ENCODE data around the gene HBG1.

HBG1 gene

GRCh38 chr11:5241458-5241857 is 8.2 kb downstream of the HBG1 start:
- H3K4me1 ChIP-seq = peaks cover 0 to 16% (median 0%) of the 10 kb centered on the region in 10 experiments; a peak in 4 of 20 replicates
- no peak overlapping the region for H3K9ac ChIP-seq
- no peaks in the 10 kb centered on the region for H3K27me3 ChIP-seq
- no peaks in the 10 kb centered on the region for H4K20me1 ChIP-seq
- H3K4me2 ChIP-seq = 0 out of 22 replicates have a peak overlapping the region, but pooled peaks of 1 of the 11 experiments have one; percentile 7
- no peak overlapping the region for H3K4me3 ChIP-seq
- no peak for TF ChIP-seq Cebpa-rat (IDR thresholded peaks at IDR 0.05)
- H3K36me3 ChIP-seq = no peaks in the 10 kb centered on the region
- no peak overlapping the region for H3K27ac ChIP-seq
- H3K9me3 ChIP-seq (replicated peaks in 1 of 11) = no peaks in the 10 kb centered on the region

GRCh38 chr11:5240458-5240857 is 9.2 kb downstream of the HBG1 start:
- Histone ChIP-seq H3K9me3 (replicated peaks in 1 of 11) (no peaks in the 10 kb centered on the region), H3K4me2 (no peak overlapping the region), H3K9ac (no peak overlapping the region), H4K20me1 (no peaks in the 10 kb centered on the region), H3K4me1 (peaks cover 0 to 16% (median 0%) of the 10 kb centered on the region in 10 experiments; a peak in 4 of 20 replicates), H3K27ac (no peak overlapping the region), H3K4me3 (no peak overlapping the region), H3K27me3 (no peaks in the 10 kb centered on the region), H3K36me3 (no peaks in the 10 kb centered on the region)
- no peak for TF ChIP-seq Cebpa-rat (IDR thresholded peaks at IDR 0.05)

- Histone ChIP-seq H3K4me2 (no peak overlapping the region), H4K20me1 (no peaks in the 10 kb centered on the region), H3K27ac (no peak overlapping the region), H3K36me3 (no peaks in the 10 kb centered on the region), H3K9me3 (replicated peaks in 1 of 11) (no peaks in the 10 kb centered on the region), H3K9ac (no peak overlapping the region), H3K4me1 (peaks cover 0 to 16% (median 0%) of the 10 kb centered on the region in 10 experiments; a peak in 5 of 20 replicates), H3K4me3 (no peak overlapping the region), H3K27me3 (no peaks in the 10 kb centered on the region)
- TF ChIP-seq Cebpa-rat (IDR thresholded peaks at IDR 0.05) = no peak
Observed at GRCh38 chr11:5240056-5240455, 9.6 kb downstream of the HBG1 start.

GRCh38 chr11:5239046-5239445 is 10.6 kb downstream of the HBG1 start:
- no peaks in the 10 kb centered on the region for H3K9me3 ChIP-seq (replicated peaks in 1 of 11)
- H3K27ac ChIP-seq = no peak overlapping the region
- H4K20me1 ChIP-seq = no peaks in the 10 kb centered on the region
- H3K27me3 ChIP-seq = no peaks in the 10 kb centered on the region
- TF ChIP-seq Cebpa-rat (IDR thresholded peaks at IDR 0.05) = no peak
- no peaks in the 10 kb centered on the region for H3K36me3 ChIP-seq
- no peak overlapping the region for H3K4me3 ChIP-seq
- no peak overlapping the region for H3K9ac ChIP-seq
- H3K4me1 ChIP-seq = peaks cover 7 to 23% (median 8%) of the 10 kb centered on the region in 10 experiments
- H3K4me2 ChIP-seq = peak overlapping the region in 1 of 11 experiments; percentile 19; a peak in 2 of 22 replicates

GRCh38 chr11:5238486-5238885 is 11.2 kb downstream of the HBG1 start:
- TF ChIP-seq Cebpa-rat (IDR thresholded peaks at IDR 0.05) = no peak

GRCh38 chr11:5237420-5237819 is 12.2 kb downstream of the HBG1 start:
- Histone ChIP-seq H3K27me3 (no peaks in the 10 kb centered on the region), H3K9me3 (replicated peaks in 1 of 11) (no peaks in the 10 kb centered on the region), H3K4me1 (peaks cover 10 to 33% (median 11%) of the 10 kb centered on the region in 10 experiments), H3K36me3 (no peaks in the 10 kb centered on the region), H3K9ac (no peak overlapping the region), H3K27ac (no peak overlapping the region), H3K4me2 (no peak overlapping the region), H4K20me1 (no peaks in the 10 kb centered on the region), H3K4me3 (no peak overlapping the region)
- TF ChIP-seq Cebpa-rat (IDR thresholded peaks at IDR 0.05) = no peak

More at GRCh38 chr11:5238486-5238885, 11.2 kb downstream of the HBG1 start:
- peak overlapping the region in 2 of 11 experiments; percentile 19 to 55; a peak in 3 of 22 replicates for H3K4me2 ChIP-seq
- H3K4me1 ChIP-seq = peaks cover 10 to 27% (median 11%) of the 10 kb centered on the region in 10 experiments
- H3K4me3 ChIP-seq = no peak overlapping the region
- H3K27ac ChIP-seq = no peak overlapping the region
- no peaks in the 10 kb centered on the region for H3K27me3 ChIP-seq
- H4K20me1 ChIP-seq = no peaks in the 10 kb centered on the region
- no peaks in the 10 kb centered on the region for H3K9me3 ChIP-seq (replicated peaks in 1 of 11)
- H3K9ac ChIP-seq = no peak overlapping the region
- no peaks in the 10 kb centered on the region for H3K36me3 ChIP-seq

- Histone ChIP-seq H3K27me3 (no peaks in the 10 kb centered on the region), H3K27ac (no peak overlapping the region), H3K9me3 (replicated peaks in 1 of 11) (no peaks in the 10 kb centered on the region), H3K4me3 (no peak overlapping the region), H3K4me2 (no peak overlapping the region), H3K4me1 (peaks cover 10 to 41% (median 11%) of the 10 kb centered on the region in 10 experiments), H4K20me1 (no peaks in the 10 kb centered on the region), H3K36me3 (no peaks in the 10 kb centered on the region), H3K9ac (no peak overlapping the region)
- TF ChIP-seq Cebpa-rat (IDR thresholded peaks at IDR 0.05) = no peak
Observed at GRCh38 chr11:5235364-5236095, 14.1 kb downstream of the HBG1 start.

- Histone ChIP-seq H3K27me3 (no peaks in the 10 kb centered on the region), H3K4me2 (peak within 1 kb of the TSS; percentile 40 to 80 (median 62)), H3K9me3 (replicated peaks in 1 of 11) (no peaks in the 10 kb centered on the region), H3K4me3 (no peak within 1 kb of the TSS), H3K27ac (0 out of 22 replicates have a peak within 1 kb of the TSS, but pooled peaks of 1 of the 11 experiments have one; percentile 13), H4K20me1 (no peaks in the 10 kb centered on the region), H3K9ac (no peak within 1 kb of the TSS), H3K4me1 (peaks cover 10 to 41% (median 11%) of the 10 kb centered on the region in 10 experiments), H3K36me3 (no peaks in the 10 kb centered on the region)
- TF ChIP-seq Cebpa-rat (IDR thresholded peaks at IDR 0.05) = no peak
Observed at GRCh38 chr11:5234381-5234834, 15.2 kb downstream of the HBG1 start, which contains the start of gene HBD. Gene HBD (minus strand): TSS chr11:5234483. CDS start chr11:5234433, 50 bp downstream.

GRCh38 chr11:5233307-5233706 is 16.4 kb downstream of the HBG1 start:
- H3K4me3 ChIP-seq = no peak overlapping the region
- H3K9me3 ChIP-seq (replicated peaks in 1 of 11) = no peaks in the 10 kb centered on the region
- no peak overlapping the region for H3K4me2 ChIP-seq
- no peak overlapping the region for H3K27ac ChIP-seq
- H3K36me3 ChIP-seq = no peaks in the 10 kb centered on the region
- peaks cover 10 to 32% (median 11%) of the 10 kb centered on the region in 10 experiments for H3K4me1 ChIP-seq
- no peaks in the 10 kb centered on the region for H3K27me3 ChIP-seq
- H3K9ac ChIP-seq = no peak overlapping the region
- TF ChIP-seq Cebpa-rat (IDR thresholded peaks at IDR 0.05) = no peak
- no peaks in the 10 kb centered on the region for H4K20me1 ChIP-seq
